Upper lobe of right lung (tissue), 1 donor: ENCODE data around the gene TIPRL. TPM values are rescaled to one million over a fixed set of nuclear protein-coding genes. Genes with fewer than 3 reads are reported as not detected.

Experiments used
- ATAC-seq: fragments of 200-7000 bp; cut with Tn5 transposase; one replicate; pipeline ENCODE4 v1.9.1; 2020; ENCODE audit warnings: mild to moderate bottlenecking, moderate library complexity
- DNase-seq: peaks from one replicate; pipeline ENCODE4 v3.0.0-alpha.2; 2020
- H3K27ac ChIP-seq: fragments of 200-600 bp; one replicate; pipeline ENCODE4 v1.8.0; 2022
- H3K27me3 ChIP-seq: fragments of 200-600 bp; one replicate; pipeline ENCODE4 v1.8.0; 2022; ENCODE audit warnings: mild to moderate bottlenecking
- H3K36me3 ChIP-seq: fragments of 200-600 bp; one replicate; pipeline ENCODE4 v1.8.0; 2022
- H3K4me1 ChIP-seq: fragments of 200-600 bp; one replicate; pipeline ENCODE4 v1.8.0; 2022
- H3K4me3 ChIP-seq: fragments of 200-600 bp; one replicate; pipeline ENCODE4 v1.8.0; 2022; ENCODE audit warnings: mild to moderate bottlenecking
- H3K9me3 ChIP-seq: fragments of 200-600 bp; one replicate; pipeline ENCODE4 v1.8.0; 2022
- CTCF ChIP-seq: fragments of 200-600 bp; IDR thresholded peaks from one replicate; pipeline ENCODE4 v1.8.0; 2022; ENCODE audit warnings: antibody characterized with exemption
- intact Hi-C: fragments of 100-400 bp; cut with DNase I; formaldehyde crosslinking; loops from one replicate; pipeline ENCODE4 v1.11.0; 2022
- total RNA-seq: library from RNA; stranded (reverse); fragmentation: NEBNext Ultra II Directional; extraction: Animal tissue kit (Norgen Biotek cat#: 25700); gene quantifications from one replicate; pipeline ENCODE4 v1.2.1, GENCODE V29; 2021
- donor health status: DM: no; HTN: yes; CAD: no; lungs with severe emphysema.

TIPRL gene
- total RNA-seq, 1 donor from 2014 or later = 26.9 TPM

GRCh38 chr1:168218658-168219057 is 39.9 kb downstream of the TIPRL start:
- H3K36me3 ChIP-seq = no peaks in the 10 kb centered on the region
- H3K9me3 ChIP-seq = no peaks in the 10 kb centered on the region
- H3K27me3 ChIP-seq = no peaks in the 10 kb centered on the region
- intact Hi-C loops = no loop called here
- H3K4me1 ChIP-seq = no peaks in the 10 kb centered on the region
- H3K27ac ChIP-seq = no peak overlapping the region
- no peak overlapping the region for H3K4me3 ChIP-seq
- ATAC-seq (no peak), DNase-seq (no peak)
- no peak for TF ChIP-seq CTCF

- no peak for DNase-seq
- intact Hi-C loops = no loop called here
- Histone ChIP-seq H3K27me3 (no peaks in the 10 kb centered on the region), H3K36me3 (no peaks in the 10 kb centered on the region), H3K4me1 (no peaks in the 10 kb centered on the region), H3K9me3 (no peaks in the 10 kb centered on the region), H3K4me3 (no peak overlapping the region), H3K27ac (no peak overlapping the region)
- ATAC-seq = no peak
- no peak for TF ChIP-seq CTCF
Observed at GRCh38 chr1:168220470-168220871, 41.7 kb downstream of the TIPRL start.

GRCh38 chr1:168221275-168221674 is 42.5 kb downstream of the TIPRL start:
- Histone ChIP-seq H3K27ac (no peak overlapping the region), H3K9me3 (no peaks in the 10 kb centered on the region), H3K4me1 (no peaks in the 10 kb centered on the region), H3K27me3 (no peaks in the 10 kb centered on the region), H3K4me3 (no peak overlapping the region), H3K36me3 (no peaks in the 10 kb centered on the region)
- ATAC-seq (no peak), DNase-seq (no peak)
- TF ChIP-seq CTCF = no peak
- intact Hi-C loops = no loop called here

GRCh38 chr1:168223261-168223660 is 44.5 kb downstream of the TIPRL start:
- Histone ChIP-seq H3K9me3 (no peaks in the 10 kb centered on the region), H3K36me3 (no peaks in the 10 kb centered on the region), H3K27ac (no peak overlapping the region), H3K4me3 (no peak overlapping the region), H3K4me1 (peaks cover 14% of the 10 kb centered on the region), H3K27me3 (no peaks in the 10 kb centered on the region)
- DNase-seq (no peak), ATAC-seq (no peak)
- intact Hi-C loops = no loop called here
- TF ChIP-seq CTCF = no peak

- no peak overlapping the region for H3K27ac ChIP-seq
- no peaks in the 10 kb centered on the region for H3K36me3 ChIP-seq
- TF ChIP-seq CTCF = no peak
- peaks cover 20% of the 10 kb centered on the region for H3K4me1 ChIP-seq
- H3K9me3 ChIP-seq = no peaks in the 10 kb centered on the region
- H3K4me3 ChIP-seq = no peak overlapping the region
- DNase-seq (no peak), ATAC-seq (no peak)
- intact Hi-C loops = no loop called here
- H3K27me3 ChIP-seq = no peaks in the 10 kb centered on the region
Observed at GRCh38 chr1:168223681-168224540, 45.1 kb downstream of the TIPRL start.
